Lung (tissue), 12 donors: ENCODE measurements around the gene CCDC157. TPM values are rescaled to one million over a fixed set of nuclear protein-coding genes. Genes with fewer than 3 reads are reported as not detected.

ENCODE experiments used
- ATAC-seq: fragments of 200-7000 bp; cut with Tn5 transposase; one replicate; pipeline ENCODE4 v1.9.1; 2020; ENCODE audit warnings: moderate number of reproducible peaks; ENCODE audit not compliant: insufficient read depth, low FRiP score
- DNase-seq, 3 donors: peaks; one replicate each; pipeline ENCODE4 v3.0.0-alpha.2; 2013 to 2017
- H3K27ac ChIP-seq, 2 donors: one replicate each; pipeline ENCODE4 v1.5.1; 2013; ENCODE audit warnings: mild to moderate bottlenecking in 2 of 2, moderate library complexity in 2 of 2, control low read depth in 1 of 2, inconsistent platforms in 1 of 2, low read depth in 1 of 2, low read length in 1 of 2
- H3K27me3 ChIP-seq, 3 donors: one replicate each; pipeline ENCODE4 v1.5.1; 2013; ENCODE audit warnings: low read length in 2 of 3; ENCODE audit not compliant: control insufficient read depth in 3 of 3, insufficient read depth in 3 of 3
- H3K36me3 ChIP-seq, 4 donors: one replicate each; pipeline ENCODE4 v1.5.1; 2013; ENCODE audit warnings: low read length in 4 of 4, mild to moderate bottlenecking in 1 of 4, moderate library complexity in 1 of 4; ENCODE audit not compliant: control insufficient read depth in 4 of 4, insufficient read depth in 4 of 4
- H3K4me1 ChIP-seq, 5 donors: one replicate each; pipeline ENCODE4 v1.5.1; 2013; ENCODE audit warnings: low read length in 5 of 5, mild to moderate bottlenecking in 2 of 5, moderate library complexity in 1 of 5; ENCODE audit not compliant: control insufficient read depth in 5 of 5, insufficient read depth in 5 of 5
- H3K4me3 ChIP-seq: one replicate; pipeline ENCODE4 v1.5.1; 2013; ENCODE audit warnings: mild to moderate bottlenecking, control low read depth, moderate library complexity
- H3K9ac ChIP-seq, 2 donors: one replicate each; pipeline ENCODE4 v1.5.1; 2013; ENCODE audit warnings: low read length in 2 of 2, control low read depth in 1 of 2; ENCODE audit not compliant: insufficient read depth in 1 of 2
- H3K9me3 ChIP-seq, 4 donors: one replicate each; pipeline ENCODE4 v1.5.1; 2013; ENCODE audit warnings: low read length in 3 of 4, mild to moderate bottlenecking in 1 of 4, moderate library complexity in 1 of 4; ENCODE audit not compliant: control insufficient read depth in 4 of 4, insufficient read depth in 3 of 4
- CTCF ChIP-seq: IDR thresholded peaks from 2 replicates; pipeline ENCODE4 v1.5.1; 2012; ENCODE audit warnings: mild to moderate bottlenecking; ENCODE audit errors: control extremely low read depth, extremely low read depth
- WGBS, 2 donors: extraction: QIAGEN DNeasy Blood & Tissue Kit; methylation state at CpG; one replicate each; pipeline ENCODE4 v1.1.7; 2013; 5-methylcytosine and 5-hydroxymethylcytosine counted together
- polyA plus RNA-seq, 2 donors: library from polyadenylated mRNA; stranded (reverse); fragments of 200-250 nt; gene quantifications; one replicate each; pipeline ENCODE4 v1.2.1, GENCODE V29; 2013
- total RNA-seq, 2 donors: library from RNA; depleted of rRNA in 1 of 2; stranded (reverse); fragments of >200 nt in 1 of 2; gene quantifications; one replicate each; pipeline ENCODE4 v1.2.1, GENCODE V29; 2014 to 2021
- donor health status: control.
- donor health status: control.
- donor health status: Bipolar disorder and iron deficiency.
- donor health status: healthy.
- donor health status: DM: yes; HTN: yes; CAD: no.

Gene CCDC157
- total and polyA plus RNA-seq, 4 donors: 4.1 to 11.9 (median 8.5) TPM

GRCh38 chr22:30340911-30341685, 15.7 kb upstream of the CCDC157 start:
- ATAC-seq: no peak
- H3K27ac ChIP-seq: peak overlapping the region in 1 of 2 donors; percentile 18
- 88 to 89% methylated on average over 16 of the region's 16 CpGs for WGBS, 2 donors
- no peaks in the 10 kb centered on the region for H3K4me1 ChIP-seq
- H3K36me3 ChIP-seq: peaks cover 73 to 92% (median 90%) of the 10 kb centered on the region in 4 donors
- no peaks in the 10 kb centered on the region for H3K9me3 ChIP-seq
- H3K27me3 ChIP-seq: no peaks in the 10 kb centered on the region
- no peak overlapping the region for H3K9ac ChIP-seq
- no peak for DNase-seq
- no peak for TF ChIP-seq CTCF
- no peak overlapping the region for H3K4me3 ChIP-seq

- DNase-seq: no peak
- WGBS, 2 donors: 93 to 97% methylated on average over 13 of the region's 13 CpGs
- TF ChIP-seq CTCF: no peak
- peaks cover 57 to 76% (median 68%) of the 10 kb centered on the region in 4 donors for H3K36me3 ChIP-seq
- no peak overlapping the region for H3K9ac ChIP-seq
- no peak for ATAC-seq
- peaks cover 0 to 23% (median 0%) of the 10 kb centered on the region in 5 donors for H3K4me1 ChIP-seq
- H3K27me3 ChIP-seq: no peaks in the 10 kb centered on the region
- H3K27ac ChIP-seq: no peak overlapping the region
- no peak overlapping the region for H3K4me3 ChIP-seq
- no peaks in the 10 kb centered on the region for H3K9me3 ChIP-seq
Measured at GRCh38 chr22:30344447-30345200, 12.2 kb upstream of the CCDC157 start.

DNA sequence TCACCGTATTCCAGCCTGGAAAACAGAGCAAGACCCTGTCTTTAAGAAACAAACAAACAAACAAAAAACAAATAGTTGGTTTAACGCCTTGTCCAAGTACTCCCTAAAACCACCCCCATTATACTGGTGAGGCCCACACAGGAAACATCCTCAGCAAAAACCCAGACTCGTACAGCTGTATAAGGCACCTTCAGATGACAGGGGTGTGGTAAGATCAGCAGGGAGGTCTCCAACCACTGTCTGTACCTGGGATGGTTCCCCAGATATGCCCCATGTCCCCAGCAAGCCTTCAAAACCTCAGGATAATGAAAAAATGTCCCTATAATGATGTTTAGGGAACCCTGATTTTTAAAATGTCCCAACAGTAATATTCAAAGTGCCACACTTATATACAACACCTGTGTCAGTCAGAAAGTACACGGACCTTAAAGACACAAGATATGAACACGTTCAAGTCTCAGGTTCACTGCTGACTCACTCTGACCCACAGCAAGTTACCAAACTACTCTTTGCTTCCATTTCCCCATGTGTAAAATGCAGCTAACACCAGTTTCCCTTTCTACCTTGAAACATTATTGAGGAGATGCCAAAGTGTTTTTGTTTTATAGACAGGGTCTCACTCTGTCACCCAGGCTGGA, 9.4 kb upstream of the CCDC157 start:
- ATAC-seq: no peak
- Histone ChIP-seq H3K9ac (peak overlapping the region in 1 of 2 donors; percentile 28), H3K4me3 (no peak overlapping the region), H3K27me3 (no peaks in the 10 kb centered on the region), H3K36me3 (peaks cover 54 to 57% (median 56%) of the 10 kb centered on the region in 4 donors), H3K9me3 (no peaks in the 10 kb centered on the region), H3K4me1 (peaks cover 0 to 23% (median 0%) of the 10 kb centered on the region in 5 donors), H3K27ac (no peak overlapping the region)
- 70 to 71% methylated on average over 5 of the region's 5 CpGs for WGBS, 2 donors
- no peak for DNase-seq
- TF ChIP-seq CTCF: no peak
